ENCODE results near the gene LYSMD2.

LYSMD2 gene

GRCh38 chr15:51751697-51752683 is 14.5 kb upstream of the LYSMD2 start:
- DNase-seq (ENCODE audit: low read depth in 3 of 3): peak in 1 of 3 experiments; percentile 18

- DNase-seq (ENCODE audit: low read depth in 3 of 3): peak in 1 of 3 experiments; percentile 54
These were observed 13.6 kb upstream of the LYSMD2 start, which contains the start of gene TMOD2 for GRCh38 chr15:51750792-51751696. Gene TMOD2 (plus strand): TSS chr15:51751597. CDS start chr15:51766442, 14,845 bp downstream.

DNA sequence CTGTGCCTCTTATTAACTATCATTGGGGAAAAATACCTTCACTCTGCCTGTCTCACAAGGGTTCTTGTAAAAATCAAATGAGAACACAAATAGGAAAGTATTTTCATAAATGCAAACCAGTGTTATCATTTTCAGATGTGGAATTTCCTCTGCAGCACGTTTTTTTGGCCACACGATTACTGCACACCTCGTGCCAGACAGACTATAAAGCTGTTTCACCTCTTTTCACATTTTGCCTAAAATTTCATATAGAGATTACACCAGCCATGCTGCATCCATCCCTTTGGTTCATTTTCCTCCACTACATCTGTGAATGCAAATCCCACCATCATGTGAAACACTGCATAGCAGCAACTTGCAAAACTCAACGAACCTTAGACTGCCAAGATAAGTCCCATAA is 12.7 kb upstream of the LYSMD2 start:
- no peak for DNase-seq (ENCODE audit: low read depth in 3 of 3)

DNA sequence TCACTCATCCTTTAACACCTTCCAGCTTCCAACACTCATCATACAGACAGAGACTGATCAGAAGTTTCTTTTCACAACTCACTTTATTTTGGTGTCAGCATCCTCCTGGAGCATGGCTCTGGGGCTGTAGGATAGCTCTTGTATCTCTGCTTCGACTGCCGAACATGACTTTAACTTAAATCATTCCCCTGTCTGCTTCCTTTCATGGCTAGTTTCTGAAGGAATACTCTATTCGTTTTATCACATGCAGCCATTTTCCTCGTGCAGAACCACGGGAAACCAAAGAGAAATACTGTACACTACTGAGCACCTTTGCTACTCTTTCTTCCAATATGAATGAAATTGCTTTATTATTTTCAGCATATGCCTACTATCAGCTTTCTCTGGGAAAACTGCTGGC is 11.9 kb upstream of the LYSMD2 start:
- no peak for DNase-seq (ENCODE audit: low read depth in 3 of 3)

GRCh38 chr15:51739061-51739712 is 1.7 kb upstream of the LYSMD2 start:
- DNase-seq (ENCODE audit: low read depth in 3 of 3): no peak

- DNase-seq (ENCODE audit: low read depth in 3 of 3): no peak
These were observed 1.1 kb upstream of the LYSMD2 start for GRCh38 chr15:51738553-51738952.

GRCh38 chr15:51736751-51737521 is 519 bp downstream of the LYSMD2 start:
- DNase-seq (ENCODE audit: low read depth in 3 of 3): peak in 2 of 3 experiments; percentile 41 to 55

- DNase-seq (ENCODE audit: low read depth in 3 of 3): peak in 1 of 3 experiments; percentile 17
These were observed 1.4 kb downstream of the LYSMD2 start for GRCh38 chr15:51736069-51736468.

DNA sequence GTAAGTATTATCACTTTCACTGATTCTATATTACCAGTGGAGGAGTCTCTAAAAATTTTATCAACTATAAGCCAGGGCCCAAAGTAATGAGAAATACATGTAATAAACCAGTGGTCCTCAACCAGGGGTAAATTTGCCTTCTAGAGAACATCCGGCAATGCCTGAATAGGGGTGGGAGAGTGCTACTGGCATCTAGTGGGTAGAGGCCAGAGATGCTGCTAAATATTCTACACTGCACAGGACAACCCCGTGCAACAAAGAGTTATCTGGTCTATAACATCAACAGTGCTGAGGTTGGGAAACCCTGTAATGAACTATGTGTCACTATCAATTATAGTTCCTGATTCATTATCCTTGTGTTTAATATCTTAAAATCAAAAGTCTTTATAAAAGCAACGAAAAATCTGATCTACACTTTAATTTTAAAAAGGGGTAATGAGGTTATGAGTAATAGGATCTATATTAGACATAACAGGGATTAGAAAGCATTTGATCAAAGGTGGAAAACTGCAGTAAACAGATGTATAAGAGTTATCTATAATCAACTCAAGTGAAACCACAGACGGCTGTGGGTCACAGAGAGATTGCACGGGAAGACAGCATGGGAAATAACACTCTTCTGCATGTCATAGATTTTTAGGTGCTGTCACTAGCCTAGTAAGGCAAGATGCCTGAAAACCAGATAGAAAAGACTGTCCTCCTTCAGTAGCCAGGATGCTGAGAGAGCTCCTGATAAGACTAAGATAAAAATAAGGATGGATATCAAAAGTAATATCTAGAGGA is 2.0 kb downstream of the LYSMD2 start:
- DNase-seq (ENCODE audit: low read depth in 3 of 3): no peak

- no peak for DNase-seq (ENCODE audit: low read depth in 3 of 3)
These were observed 4.8 kb downstream of the LYSMD2 start for GRCh38 chr15:51732646-51733045.

GRCh38 chr15:51731549-51732267 is 5.7 kb downstream of the LYSMD2 start:
- DNase-seq (ENCODE audit: low read depth in 3 of 3): no peak

- DNase-seq (ENCODE audit: low read depth in 3 of 3): no peak
These were observed 10.1 kb downstream of the LYSMD2 start for GRCh38 chr15:51727141-51727897.

- DNase-seq (ENCODE audit: low read depth in 3 of 3): peak in 2 of 3 experiments; percentile 23 to 32
These were observed 11.0 kb downstream of the LYSMD2 start for GRCh38 chr15:51726302-51727073.

DNA sequence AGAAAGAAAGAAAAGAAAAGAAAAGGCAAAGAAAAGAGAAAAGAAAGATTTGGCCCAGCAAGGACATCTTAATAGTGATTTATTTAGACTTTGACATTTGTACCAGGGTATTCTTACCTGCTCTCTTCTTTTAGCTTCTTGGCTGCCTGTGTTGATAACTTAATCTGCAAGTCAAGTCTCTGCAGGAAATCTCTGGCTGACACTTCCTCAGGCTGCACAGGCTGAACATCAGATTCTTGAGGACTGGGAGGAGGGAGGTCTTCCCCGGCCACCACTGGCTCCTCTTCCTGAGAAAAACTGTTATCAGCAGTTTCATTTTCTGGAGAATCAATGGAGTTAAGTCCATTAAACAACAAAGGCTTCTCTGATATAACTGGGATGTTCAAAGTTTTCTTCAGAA is 12.8 kb downstream of the LYSMD2 start:
- DNase-seq (ENCODE audit: low read depth in 3 of 3): no peak

GRCh38 chr15:51724199-51724598 is 13.3 kb downstream of the LYSMD2 start:
- DNase-seq (ENCODE audit: low read depth in 3 of 3): no peak

- no peak for DNase-seq (ENCODE audit: low read depth in 3 of 3)
These were observed 16.1 kb downstream of the LYSMD2 start for GRCh38 chr15:51721199-51721960.

Data from stimulated activated CD4-positive, alpha-beta T cell treated with anti-CD3 and anti-CD28 coated beads, TNF-alpha, amount 100 ng/mL, for 24 hours (primary cell).